ENCODE results near the gene PRRT1B.
A peak's percentile ranks its signal among the peaks of the same experiment; 100 is the strongest.

The PRRT1B gene

GRCh38 chr9:131521203-131521602, 24.1 kb upstream of the PRRT1B start:
- Histone ChIP-seq H3K4me3 (ENCODE audit: low read depth in 1 of 5, low read length in 5 of 5) (no peak overlapping the region), H3K36me3 (ENCODE audit: control insufficient read depth in 5 of 5, insufficient read depth in 5 of 5, low read length in 5 of 5) (peaks cover 0 to 97% (median 95%) of the 10 kb centered on the region in 5 donors), H3K27me3 (ENCODE audit: control insufficient read depth in 5 of 5, insufficient read depth in 4 of 5, low read length in 5 of 5) (no peaks in the 10 kb centered on the region), H3K27ac (ENCODE audit: low read depth, low read length) (no peak overlapping the region), H3K4me1 (ENCODE audit: control insufficient read depth in 5 of 5, insufficient read depth in 5 of 5, low read length in 5 of 5) (no peaks in the 10 kb centered on the region), H3K9me3 (ENCODE audit: control insufficient read depth in 5 of 5, low read length in 5 of 5) (no peaks in the 10 kb centered on the region), H3K9ac (ENCODE audit: low read length in 5 of 5) (peak overlapping the region in 1 of 5 donors; percentile 14)

DNA sequence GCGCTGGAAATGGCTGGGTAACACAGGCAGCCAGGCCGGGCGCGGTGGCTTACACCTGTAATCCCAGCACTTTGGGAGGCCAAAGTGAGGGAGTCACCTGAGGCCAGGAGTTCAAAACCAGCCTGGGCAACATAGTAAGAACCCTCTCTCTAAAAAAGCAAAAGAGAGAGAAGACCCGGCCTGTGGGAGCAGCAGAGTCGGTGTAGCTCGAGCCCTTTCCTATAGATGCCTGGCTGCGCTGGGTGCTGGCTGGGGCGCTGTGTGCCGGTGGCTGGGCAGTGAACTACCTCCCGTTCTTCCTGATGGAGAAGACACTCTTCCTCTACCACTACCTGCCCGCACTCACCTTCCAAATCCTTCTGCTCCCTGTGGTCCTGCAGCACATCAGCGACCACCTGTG, 23.5 kb upstream of the PRRT1B start:
- Histone ChIP-seq H3K9me3 (ENCODE audit: control insufficient read depth in 5 of 5, low read length in 5 of 5) (no peaks in the 10 kb centered on the region), H3K9ac (ENCODE audit: low read length in 5 of 5) (no peak overlapping the region), H3K4me3 (ENCODE audit: low read depth in 1 of 5, low read length in 5 of 5) (no peak overlapping the region), H3K27ac (ENCODE audit: low read depth, low read length) (no peak overlapping the region), H3K27me3 (ENCODE audit: control insufficient read depth in 5 of 5, insufficient read depth in 4 of 5, low read length in 5 of 5) (no peaks in the 10 kb centered on the region), H3K4me1 (ENCODE audit: control insufficient read depth in 5 of 5, insufficient read depth in 5 of 5, low read length in 5 of 5) (no peaks in the 10 kb centered on the region), H3K36me3 (ENCODE audit: control insufficient read depth in 5 of 5, insufficient read depth in 5 of 5, low read length in 5 of 5) (peaks cover 0 to 97% (median 95%) of the 10 kb centered on the region in 5 donors)

DNA sequence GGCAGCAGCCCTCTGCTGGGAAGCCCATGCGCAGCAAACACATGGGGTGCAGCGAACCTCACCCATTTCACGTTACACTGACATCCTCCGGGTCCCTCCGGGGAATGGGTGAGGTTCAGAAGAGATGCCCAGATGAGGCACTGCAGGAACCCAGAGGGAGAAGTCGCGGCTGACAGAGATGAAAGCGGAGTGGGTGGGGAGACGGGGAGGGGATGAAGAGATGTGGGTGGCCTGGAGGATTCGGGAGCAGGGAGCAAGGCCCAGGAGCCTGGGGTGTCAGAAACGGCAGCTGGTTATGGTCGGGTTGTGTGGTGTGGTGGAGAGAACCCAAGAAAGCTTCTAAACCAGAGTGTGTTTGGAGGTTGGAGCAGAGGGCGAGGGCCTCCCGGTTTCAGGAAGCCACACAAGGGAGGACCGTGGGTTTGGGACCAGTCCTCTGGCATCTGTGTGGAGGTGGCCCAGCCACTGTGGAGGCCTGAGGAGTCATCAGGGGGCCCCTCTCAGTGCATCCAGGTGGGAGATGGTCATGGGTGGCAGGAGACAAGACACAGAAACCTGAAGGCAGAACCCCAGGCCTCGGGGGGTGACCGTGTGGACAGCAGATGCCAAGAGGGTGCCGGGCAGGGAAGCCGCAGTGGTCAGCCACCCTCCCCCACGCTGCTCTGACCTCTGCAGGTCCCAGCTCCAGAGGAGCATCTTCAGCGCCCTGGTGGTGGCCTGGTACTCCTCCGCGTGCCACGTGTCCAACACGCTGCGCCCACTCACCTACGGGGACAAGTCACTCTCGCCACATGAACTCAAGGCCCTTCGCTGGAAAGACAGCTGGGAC, 22.9 kb upstream of the PRRT1B start:
- no peaks in the 10 kb centered on the region for H3K4me1 ChIP-seq (ENCODE audit: control insufficient read depth in 5 of 5, insufficient read depth in 5 of 5, low read length in 5 of 5)

DNA sequence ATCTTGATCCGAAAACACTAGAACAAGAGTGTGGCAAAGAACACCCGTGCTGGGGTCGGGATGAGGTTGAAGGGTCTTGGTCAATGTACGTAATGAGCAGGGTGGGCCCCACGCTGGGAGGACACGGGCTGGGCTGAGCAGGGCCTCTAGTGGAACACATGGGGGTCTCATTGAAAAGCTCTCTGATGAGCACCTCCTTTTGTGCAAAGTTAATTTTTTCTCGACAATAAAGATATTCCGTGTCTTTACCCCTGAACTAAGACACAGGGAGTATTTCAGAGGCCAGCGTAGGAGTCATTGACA, 22.3 kb upstream of the PRRT1B start:
- no peak overlapping the region for H3K27ac ChIP-seq (ENCODE audit: low read depth, low read length)
- no peaks in the 10 kb centered on the region for H3K9me3 ChIP-seq (ENCODE audit: control insufficient read depth in 5 of 5, low read length in 5 of 5)
- H3K36me3 ChIP-seq (ENCODE audit: control insufficient read depth in 5 of 5, insufficient read depth in 5 of 5, low read length in 5 of 5) = peaks cover 0 to 100% (median 91%) of the 10 kb centered on the region in 5 donors
- no peaks in the 10 kb centered on the region for H3K27me3 ChIP-seq (ENCODE audit: control insufficient read depth in 5 of 5, insufficient read depth in 4 of 5, low read length in 5 of 5)
- no peak overlapping the region for H3K9ac ChIP-seq (ENCODE audit: low read length in 5 of 5)
- H3K4me1 ChIP-seq (ENCODE audit: control insufficient read depth in 5 of 5, insufficient read depth in 5 of 5, low read length in 5 of 5) = no peaks in the 10 kb centered on the region
- no peak overlapping the region for H3K4me3 ChIP-seq (ENCODE audit: low read depth in 1 of 5, low read length in 5 of 5)

More for the DNA sequence above, 22.9 kb upstream of the PRRT1B start:
- Histone ChIP-seq H3K9ac (ENCODE audit: low read length in 5 of 5) (no peak overlapping the region), H3K27ac (ENCODE audit: low read depth, low read length) (no peak overlapping the region), H3K4me3 (ENCODE audit: low read depth in 1 of 5, low read length in 5 of 5) (no peak overlapping the region), H3K36me3 (ENCODE audit: control insufficient read depth in 5 of 5, insufficient read depth in 5 of 5, low read length in 5 of 5) (peaks cover 0 to 100% (median 95%) of the 10 kb centered on the region in 5 donors), H3K27me3 (ENCODE audit: control insufficient read depth in 5 of 5, insufficient read depth in 4 of 5, low read length in 5 of 5) (no peaks in the 10 kb centered on the region), H3K9me3 (ENCODE audit: control insufficient read depth in 5 of 5, low read length in 5 of 5) (no peaks in the 10 kb centered on the region)

GRCh38 chr9:131523451-131524435, 21.6 kb upstream of the PRRT1B start:
- Histone ChIP-seq H3K27me3 (ENCODE audit: control insufficient read depth in 5 of 5, insufficient read depth in 4 of 5, low read length in 5 of 5) (no peaks in the 10 kb centered on the region), H3K4me1 (ENCODE audit: control insufficient read depth in 5 of 5, insufficient read depth in 5 of 5, low read length in 5 of 5) (no peaks in the 10 kb centered on the region), H3K36me3 (ENCODE audit: control insufficient read depth in 5 of 5, insufficient read depth in 5 of 5, low read length in 5 of 5) (peaks cover 0 to 100% (median 92%) of the 10 kb centered on the region in 5 donors), H3K4me3 (ENCODE audit: low read depth in 1 of 5, low read length in 5 of 5) (no peak overlapping the region), H3K27ac (ENCODE audit: low read depth, low read length) (no peak overlapping the region), H3K9me3 (ENCODE audit: control insufficient read depth in 5 of 5, low read length in 5 of 5) (no peaks in the 10 kb centered on the region), H3K9ac (ENCODE audit: low read length in 5 of 5) (no peak overlapping the region)

- Histone ChIP-seq H3K9me3 (ENCODE audit: control insufficient read depth in 5 of 5, low read length in 5 of 5) (no peaks in the 10 kb centered on the region), H3K27ac (ENCODE audit: low read depth, low read length) (no peak overlapping the region), H3K4me3 (ENCODE audit: low read depth in 1 of 5, low read length in 5 of 5) (no peak overlapping the region), H3K27me3 (ENCODE audit: control insufficient read depth in 5 of 5, insufficient read depth in 4 of 5, low read length in 5 of 5) (no peaks in the 10 kb centered on the region), H3K9ac (ENCODE audit: low read length in 5 of 5) (no peak overlapping the region), H3K4me1 (ENCODE audit: control insufficient read depth in 5 of 5, insufficient read depth in 5 of 5, low read length in 5 of 5) (peaks cover 1 to 4% (median 4%) of the 10 kb centered on the region in 5 donors), H3K36me3 (ENCODE audit: control insufficient read depth in 5 of 5, insufficient read depth in 5 of 5, low read length in 5 of 5) (peaks cover 0 to 100% (median 91%) of the 10 kb centered on the region in 5 donors)
Measured at GRCh38 chr9:131524665-131525315, 20.5 kb upstream of the PRRT1B start.

DNA sequence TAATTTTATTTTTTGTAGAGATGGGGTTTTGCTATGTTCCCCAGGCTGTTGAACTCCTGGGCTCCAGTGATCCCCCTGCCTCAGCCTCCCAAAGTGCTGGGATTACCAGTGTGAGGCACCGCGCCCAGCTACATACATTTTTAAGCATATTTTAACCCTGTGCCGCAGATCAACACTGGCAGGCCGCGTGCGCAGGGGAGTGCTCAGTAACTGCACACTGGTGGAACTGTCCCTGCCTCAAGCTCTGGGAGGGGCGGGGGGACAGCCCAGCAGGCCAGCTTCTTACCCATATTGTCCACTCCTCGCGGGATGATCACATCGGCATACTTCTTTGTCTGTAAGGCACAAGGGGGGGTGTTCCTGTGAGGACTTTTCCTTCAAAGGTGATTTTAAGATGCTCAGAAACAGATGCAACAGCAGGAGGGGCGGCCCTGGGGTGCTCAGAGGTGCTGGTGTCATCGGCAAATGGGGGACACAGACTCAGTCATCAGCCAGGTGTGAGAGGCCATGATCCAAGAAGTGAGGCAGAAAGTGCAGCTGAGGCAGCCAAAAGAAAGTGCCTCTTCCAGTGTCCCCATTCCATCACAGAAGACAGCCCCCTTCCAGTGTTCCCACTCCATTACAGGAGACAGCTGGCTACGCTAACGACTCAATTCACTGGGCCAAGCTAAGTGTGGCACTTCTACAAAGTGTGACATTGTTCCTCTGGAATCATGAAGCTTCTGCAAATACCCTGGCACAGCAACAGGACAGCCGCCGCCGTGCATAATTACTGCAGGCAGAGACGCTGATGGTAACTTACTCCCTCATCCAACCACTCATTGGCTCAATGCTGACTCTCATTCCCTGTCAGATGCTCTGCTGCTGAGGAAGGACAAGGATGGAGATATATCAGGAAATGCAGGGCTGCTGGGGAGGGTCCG, 19.4 kb upstream of the PRRT1B start:
- Histone ChIP-seq H3K4me1 (ENCODE audit: control insufficient read depth in 5 of 5, insufficient read depth in 5 of 5, low read length in 5 of 5) (peaks cover 2 to 13% (median 12%) of the 10 kb centered on the region in 5 donors), H3K27me3 (ENCODE audit: control insufficient read depth in 5 of 5, insufficient read depth in 4 of 5, low read length in 5 of 5) (no peaks in the 10 kb centered on the region), H3K4me3 (ENCODE audit: low read depth in 1 of 5, low read length in 5 of 5) (no peak overlapping the region), H3K9ac (ENCODE audit: low read length in 5 of 5) (no peak overlapping the region), H3K36me3 (ENCODE audit: control insufficient read depth in 5 of 5, insufficient read depth in 5 of 5, low read length in 5 of 5) (peaks cover 0 to 91% (median 81%) of the 10 kb centered on the region in 5 donors), H3K27ac (ENCODE audit: low read depth, low read length) (no peak overlapping the region), H3K9me3 (ENCODE audit: control insufficient read depth in 5 of 5, low read length in 5 of 5) (no peaks in the 10 kb centered on the region)

GRCh38 chr9:131528186-131528585, 17.1 kb upstream of the PRRT1B start:
- Histone ChIP-seq H3K9ac (ENCODE audit: low read length in 5 of 5) (no peak overlapping the region), H3K4me3 (ENCODE audit: low read depth in 1 of 5, low read length in 5 of 5) (no peak overlapping the region), H3K4me1 (ENCODE audit: control insufficient read depth in 5 of 5, insufficient read depth in 5 of 5, low read length in 5 of 5) (peaks cover 2 to 20% (median 17%) of the 10 kb centered on the region in 5 donors), H3K9me3 (ENCODE audit: control insufficient read depth in 5 of 5, low read length in 5 of 5) (no peaks in the 10 kb centered on the region), H3K27me3 (ENCODE audit: control insufficient read depth in 5 of 5, insufficient read depth in 4 of 5, low read length in 5 of 5) (no peaks in the 10 kb centered on the region), H3K27ac (ENCODE audit: low read depth, low read length) (no peak overlapping the region), H3K36me3 (ENCODE audit: control insufficient read depth in 5 of 5, insufficient read depth in 5 of 5, low read length in 5 of 5) (peaks cover 0 to 68% (median 58%) of the 10 kb centered on the region in 5 donors)

DNA sequence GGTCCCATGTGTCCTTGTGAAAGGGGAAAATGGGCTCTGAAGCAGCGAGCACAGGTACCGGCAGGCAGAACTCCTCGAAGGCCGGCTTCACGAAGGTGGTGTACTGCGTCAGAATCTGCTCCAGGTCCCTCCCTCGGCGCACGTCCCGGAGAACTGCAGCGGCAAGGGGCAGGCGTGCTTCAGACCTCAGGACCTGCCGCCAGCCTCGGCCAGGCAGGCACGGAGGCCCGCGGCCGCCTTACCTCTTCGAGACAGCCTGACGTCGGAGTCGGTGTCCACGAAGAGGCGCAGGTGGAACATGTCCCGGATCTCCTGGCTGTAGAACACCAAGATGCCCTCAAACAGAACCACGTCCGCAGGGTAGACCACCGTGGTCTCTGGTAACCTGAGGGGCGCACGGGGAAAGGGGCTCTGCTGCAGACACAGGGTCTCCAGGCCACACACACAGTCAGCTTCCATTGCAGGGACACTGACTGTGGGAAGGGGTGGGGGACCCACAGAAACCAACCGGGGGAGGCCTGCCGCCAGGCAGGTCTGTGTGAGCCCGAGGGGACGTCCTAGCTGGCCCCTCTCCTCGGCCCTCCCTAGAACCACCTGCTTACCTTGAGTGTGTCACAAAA, 16.3 kb upstream of the PRRT1B start:
- Histone ChIP-seq H3K4me1 (ENCODE audit: control insufficient read depth in 5 of 5, insufficient read depth in 5 of 5, low read length in 5 of 5) (peaks cover 2 to 20% (median 17%) of the 10 kb centered on the region in 5 donors), H3K9me3 (ENCODE audit: control insufficient read depth in 5 of 5, low read length in 5 of 5) (no peaks in the 10 kb centered on the region), H3K27ac (ENCODE audit: low read depth, low read length) (no peak overlapping the region), H3K9ac (ENCODE audit: low read length in 5 of 5) (no peak overlapping the region), H3K27me3 (ENCODE audit: control insufficient read depth in 5 of 5, insufficient read depth in 4 of 5, low read length in 5 of 5) (no peaks in the 10 kb centered on the region), H3K4me3 (ENCODE audit: low read depth in 1 of 5, low read length in 5 of 5) (no peak overlapping the region), H3K36me3 (ENCODE audit: control insufficient read depth in 5 of 5, insufficient read depth in 5 of 5, low read length in 5 of 5) (peaks cover 0 to 60% (median 50%) of the 10 kb centered on the region in 5 donors)

Measured in subcutaneous abdominal adipose tissue (tissue), 5 donors.